ENCODE results near the gene ZNF653. TPM values are rescaled to one million over a fixed set of nuclear protein-coding genes. Genes with fewer than 3 reads are reported as not detected.

ZNF653 gene
- total and polyA plus RNA-seq, 12 donors, result 2.3 to 7.8 (median 4.2) TPM

- intact Hi-C loops (cut with DNase I), result loop anchor here in 8 of 10 donors (1.0 to 10.0 kb wide), 6 partner anchors 23 to 195 kb away; partner anchors contain the start of genes TSPAN16 (in 3 of the 8), EPOR (in 1 of the 8), ODAD3 (in 1 of the 8) and PRKCSH (in 1 of the 8)
- TF ChIP-seq CTCF (IDR thresholded peaks at IDR 0.05), result peak; percentile 81 to 97 (median 93)
- Histone ChIP-seq H3K4me1 (peaks cover 10 to 46% (median 35%) of the 10 kb centered on the region in 9 donors), H3K27me3 (peaks cover 5 to 63% (median 52%) of the 10 kb centered on the region in 7 donors), H3K36me3 (peaks cover 0 to 26% (median 4%) of the 10 kb centered on the region in 9 donors), H3K4me3 (peak overlapping the region; percentile 6 to 50 (median 40)), H3K27ac (peak overlapping the region in 1 of 10 donors; percentile 14), H3K9me3 (no peaks in the 10 kb centered on the region)
- DNase-seq (peak; percentile 72 to 87), ATAC-seq (peak; percentile 87 to 95 (median 91))
- WGBS, 2 donors, result 2% methylated on average over 52 to 58 of the region's 58 CpGs
Measured at GRCh38 chr19:11482384-11483050, 23.1 kb downstream of the ZNF653 start.

DNA sequence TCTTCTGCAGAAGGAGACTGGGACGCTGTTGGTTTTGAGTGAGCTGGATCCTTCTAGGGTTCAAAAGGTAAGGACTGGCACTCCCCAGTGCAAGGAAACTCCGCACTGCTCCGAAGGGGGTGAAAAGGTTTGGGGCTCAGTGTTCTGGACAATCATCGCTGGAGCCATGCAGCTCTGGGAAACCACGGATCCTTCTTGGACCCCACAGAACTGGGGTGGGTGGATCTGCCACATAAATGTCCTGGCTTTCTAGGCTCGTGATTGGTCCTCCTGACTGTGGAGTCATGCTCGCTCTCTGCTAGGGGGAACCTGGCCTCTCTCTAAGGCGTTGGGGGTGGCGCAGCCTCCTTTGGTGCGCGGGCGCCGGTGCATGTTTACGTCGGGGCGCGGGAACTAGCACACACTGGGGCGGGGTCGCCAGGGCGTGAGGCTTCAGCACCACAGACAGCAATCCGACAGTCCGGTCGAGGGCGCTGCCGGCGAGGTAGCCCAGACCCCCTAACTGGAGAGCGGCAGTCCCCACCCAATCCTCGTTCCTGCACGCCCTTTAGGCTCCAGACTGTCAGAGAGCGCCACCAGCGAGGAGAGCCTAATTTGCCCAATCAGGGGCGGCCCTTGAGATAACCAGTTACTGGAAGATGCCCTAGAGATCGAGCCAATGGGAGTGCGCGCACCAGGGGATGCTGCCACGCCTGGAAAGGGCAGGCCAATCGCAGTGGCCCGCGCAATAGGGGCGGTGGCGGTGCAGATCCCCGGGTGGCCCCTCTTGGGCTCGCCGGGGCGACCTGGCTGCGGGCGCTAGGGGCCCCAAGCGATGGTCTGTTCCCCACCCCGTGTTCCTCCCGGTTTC lies 23.9 kb downstream of the ZNF653 start:
- intact Hi-C loops (cut with DNase I), result loop anchor here in 8 of 10 donors (1.0 to 10.0 kb wide), 6 partner anchors 24 to 194 kb away; partner anchors contain the start of genes TSPAN16 (in 3 of the 8), EPOR (in 1 of the 8), ODAD3 (in 1 of the 8) and PRKCSH (in 1 of the 8)
- 4 to 5% methylated on average over 50 of the region's 50 CpGs for WGBS, 2 donors
- Histone ChIP-seq H3K4me1 (peaks cover 10 to 46% (median 35%) of the 10 kb centered on the region in 9 donors), H3K27ac (peak overlapping the region in 1 of 10 donors; percentile 14), H3K27me3 (peaks cover 5 to 63% (median 52%) of the 10 kb centered on the region in 7 donors), H3K36me3 (peaks cover 0 to 18% (median 4%) of the 10 kb centered on the region in 9 donors), H3K4me3 (peak overlapping the region; percentile 6 to 50 (median 40)), H3K9me3 (no peaks in the 10 kb centered on the region)
- peak; percentile 63 to 87 (median 78) for ATAC-seq
- peak in 1 of 9 donors; percentile 9 for TF ChIP-seq CTCF (IDR thresholded peaks at IDR 0.05)
- peak; percentile 54 to 70 for DNase-seq

DNA sequence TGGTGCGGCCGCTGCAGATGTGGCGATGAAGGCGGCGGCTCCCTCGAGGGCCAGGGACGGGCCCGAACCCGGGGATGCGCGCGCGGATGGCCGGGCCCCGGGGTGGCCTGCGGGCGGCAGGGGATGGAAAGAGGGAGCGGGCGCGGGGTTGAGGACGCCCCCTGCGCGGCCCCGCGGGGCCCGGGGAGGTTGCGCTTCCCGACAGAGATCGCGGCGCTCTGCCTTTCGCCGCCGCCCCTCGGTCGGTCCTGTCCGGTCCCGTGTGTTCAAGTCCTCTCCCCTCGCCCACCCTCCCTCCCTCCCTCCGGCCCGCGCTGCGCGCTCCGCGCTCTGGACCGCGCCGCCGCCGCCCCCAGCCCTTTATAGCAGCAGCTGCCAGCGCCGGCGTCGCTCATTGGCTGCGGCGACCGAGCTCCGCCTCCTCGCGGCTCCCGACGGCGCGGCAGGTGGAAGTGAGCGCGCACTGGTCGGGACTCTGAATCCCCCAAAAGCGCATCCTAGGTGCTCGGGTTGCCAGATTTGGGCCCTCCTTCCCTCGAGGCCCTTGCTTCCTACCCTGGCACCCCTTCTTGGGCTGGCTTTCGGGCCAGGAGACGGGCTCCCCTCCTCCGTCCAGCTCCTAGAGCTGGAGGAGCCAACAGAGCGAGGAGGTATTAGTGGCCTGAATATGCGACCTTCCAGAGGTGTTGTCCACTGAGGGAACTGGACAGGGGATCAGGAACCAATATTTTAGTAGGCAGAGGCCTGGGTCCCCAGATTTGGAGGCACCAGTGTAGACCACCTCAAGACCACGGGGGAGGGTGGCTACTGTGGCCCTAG lies 24.7 kb downstream of the ZNF653 start, which contains the start of gene ELAVL3:
TSS of gene ELAVL3 (minus strand) at position 332 of the 819 bp plus-strand sequence. CDS start 438 bp downstream, outside the sequence.
- Histone ChIP-seq H3K27me3 (peaks cover 5 to 63% (median 52%) of the 10 kb centered on the region in 7 donors), H3K4me1 (peaks cover 10 to 46% (median 35%) of the 10 kb centered on the region in 9 donors), H3K4me3 (peak within 1 kb of the TSS in 9 of 10 donors; percentile 9 to 50 (median 37)), H3K36me3 (peaks cover 0 to 12% (median 3%) of the 10 kb centered on the region in 9 donors), H3K9me3 (no peaks in the 10 kb centered on the region), H3K27ac (no peak within 1 kb of the TSS)
- no peak for DNase-seq
- ATAC-seq, result no peak
- TF ChIP-seq CTCF (IDR thresholded peaks at IDR 0.05), result no peak
- intact Hi-C loops (cut with DNase I), result loop anchor here in 7 of 10 donors (5.0 to 10.0 kb wide), 4 partner anchors 99 to 194 kb away; partner anchors contain the start of genes TSPAN16 (in 3 of the 7) and EPOR (in 1 of the 7)
- WGBS, 2 donors, result 12 to 15% methylated on average over 35 to 75 of the region's 77 CpGs
